Type B pancreatic cell (in vitro differentiated cells): ENCODE results near the gene GOLGA7B. TPM values are rescaled to one million over a fixed set of nuclear protein-coding genes. Genes with fewer than 3 reads are reported as not detected.

Experiments
- DNase-seq: peaks from one replicate; pipeline ENCODE4 v3.0.0; 2021; ENCODE audit warnings: mixed read lengths; ENCODE audit not compliant: unreplicated experiment; ENCODE audit errors: extremely low spot score
- H3K27ac Mint-ChIP-seq: 2 replicates; pipeline ENCODE4 v1.8.0; 2021; ENCODE audit warnings: mild to moderate bottlenecking, mixed read lengths
- H3K27me3 Mint-ChIP-seq: 2 replicates; pipeline ENCODE4 v1.8.0; 2021; ENCODE audit warnings: mixed read lengths
- H3K36me3 Mint-ChIP-seq: 2 replicates; pipeline ENCODE4 v1.8.0; 2021; ENCODE audit warnings: mixed read lengths
- H3K4me1 Mint-ChIP-seq: one replicate; pipeline ENCODE4 v1.8.0; 2021; ENCODE audit warnings: mixed read lengths; ENCODE audit not compliant: unreplicated experiment
- H3K4me3 Mint-ChIP-seq: 2 replicates; pipeline ENCODE4 v1.8.0; 2021; ENCODE audit warnings: mild to moderate bottlenecking, mixed read lengths
- H3K9me3 Mint-ChIP-seq: 2 replicates; pipeline ENCODE4 v1.8.0; 2021; ENCODE audit warnings: mixed read lengths
- total RNA-seq: library from RNA; stranded (reverse); gene quantifications from 2 replicates; pipeline ENCODE4 v1.2.1, GENCODE V29; 2021; ENCODE audit warnings: low replicate concordance
- TF ChIP-seq, protein P1 (sequence below): fragments of 200-600 bp; sonication (generic); conservative IDR thresholded peaks from 2 replicates; pipeline ENCODE4 v1.5.0; 2021; ENCODE audit warnings: antibody characterized with exemption, mild to moderate bottlenecking

GOLGA7B gene
- total RNA-seq, 1 donor from 2014 or later, result 0.41 TPM

DNA sequence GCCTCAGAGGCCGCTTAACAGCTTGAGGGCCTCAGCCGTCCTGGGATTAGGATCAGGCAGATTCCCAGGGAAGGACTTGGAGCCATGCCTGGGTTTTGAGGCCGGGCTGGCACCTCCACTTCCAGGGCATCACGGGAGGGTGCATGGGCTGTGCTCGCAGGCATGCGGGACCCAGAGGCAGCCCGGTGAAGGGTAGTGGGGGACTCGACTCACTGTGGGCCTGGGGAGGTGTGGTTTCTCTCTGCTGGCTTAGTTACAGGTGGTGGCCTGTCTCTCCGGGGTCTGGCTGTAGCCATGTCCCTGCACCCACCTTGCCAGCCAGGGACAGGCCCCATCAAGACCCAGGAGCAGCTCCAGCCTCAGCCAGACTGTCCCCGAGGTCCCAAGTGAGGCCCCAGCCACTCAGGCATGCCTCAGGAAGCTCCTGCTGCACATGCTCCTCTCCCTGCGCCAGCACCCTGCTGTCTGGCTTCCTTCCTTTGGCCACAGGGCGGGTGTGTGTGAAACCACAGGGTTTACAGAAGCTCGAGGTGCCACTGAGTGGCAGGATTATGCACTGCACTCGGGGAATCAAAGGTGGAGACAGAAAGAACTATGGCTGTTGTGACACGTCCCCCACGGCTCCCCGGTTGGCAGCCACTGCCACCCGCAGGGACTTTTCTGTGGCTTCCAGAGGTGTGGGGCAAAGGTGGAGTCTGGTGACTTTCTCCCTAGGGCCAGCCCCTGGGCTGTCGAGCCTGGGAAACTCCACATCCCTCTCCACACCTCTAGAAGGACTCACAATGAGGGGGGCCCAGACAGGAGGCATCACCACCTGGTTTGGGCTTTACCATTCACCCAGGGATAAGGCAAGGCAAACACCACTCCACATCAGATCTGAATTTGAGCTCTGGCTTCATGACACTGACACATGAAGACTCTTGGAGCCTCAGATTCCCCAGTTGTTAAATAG lies 19.7 kb downstream of the GOLGA7B start:
- Mint-ChIP-seq H3K4me3 (no peak overlapping the region), H3K36me3 (no peaks in the 10 kb centered on the region), H3K9me3 (no peaks in the 10 kb centered on the region), H3K4me1 (no peaks in the 10 kb centered on the region), H3K27me3 (peaks cover 50% of the 10 kb centered on the region), H3K27ac (no peak overlapping the region)
- TF ChIP-seq, protein P1, sequence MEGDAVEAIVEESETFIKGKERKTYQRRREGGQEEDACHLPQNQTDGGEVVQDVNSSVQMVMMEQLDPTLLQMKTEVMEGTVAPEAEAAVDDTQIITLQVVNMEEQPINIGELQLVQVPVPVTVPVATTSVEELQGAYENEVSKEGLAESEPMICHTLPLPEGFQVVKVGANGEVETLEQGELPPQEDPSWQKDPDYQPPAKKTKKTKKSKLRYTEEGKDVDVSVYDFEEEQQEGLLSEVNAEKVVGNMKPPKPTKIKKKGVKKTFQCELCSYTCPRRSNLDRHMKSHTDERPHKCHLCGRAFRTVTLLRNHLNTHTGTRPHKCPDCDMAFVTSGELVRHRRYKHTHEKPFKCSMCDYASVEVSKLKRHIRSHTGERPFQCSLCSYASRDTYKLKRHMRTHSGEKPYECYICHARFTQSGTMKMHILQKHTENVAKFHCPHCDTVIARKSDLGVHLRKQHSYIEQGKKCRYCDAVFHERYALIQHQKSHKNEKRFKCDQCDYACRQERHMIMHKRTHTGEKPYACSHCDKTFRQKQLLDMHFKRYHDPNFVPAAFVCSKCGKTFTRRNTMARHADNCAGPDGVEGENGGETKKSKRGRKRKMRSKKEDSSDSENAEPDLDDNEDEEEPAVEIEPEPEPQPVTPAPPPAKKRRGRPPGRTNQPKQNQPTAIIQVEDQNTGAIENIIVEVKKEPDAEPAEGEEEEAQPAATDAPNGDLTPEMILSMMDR, result peak; percentile 75
- no peak for DNase-seq

DNA sequence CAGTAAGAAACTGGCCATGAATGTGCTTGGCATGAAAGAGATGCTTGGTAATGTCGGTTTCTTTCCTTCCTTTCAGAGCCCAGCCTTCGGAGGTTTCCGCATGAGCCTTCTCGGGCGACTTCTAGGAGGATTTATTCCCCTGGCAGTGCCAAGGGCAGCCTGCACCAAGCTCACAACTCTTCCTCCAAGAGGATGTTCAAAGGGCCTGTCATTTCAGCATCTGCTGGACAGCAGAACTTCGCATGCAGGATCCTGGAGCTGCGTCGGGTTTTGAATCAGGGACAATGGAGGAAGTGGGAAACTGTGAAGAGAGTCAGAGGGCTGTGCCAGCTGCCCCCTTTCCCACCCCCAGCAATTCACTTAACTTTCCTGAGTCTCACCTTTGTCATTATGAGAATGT lies 21.3 kb downstream of the GOLGA7B start:
- no peaks in the 10 kb centered on the region for H3K4me1 Mint-ChIP-seq
- no peak for DNase-seq
- H3K27me3 Mint-ChIP-seq, result peaks cover 48% of the 10 kb centered on the region
- TF ChIP-seq, protein P1, result no peak
- no peaks in the 10 kb centered on the region for H3K9me3 Mint-ChIP-seq
- H3K36me3 Mint-ChIP-seq, result no peaks in the 10 kb centered on the region
- no peak overlapping the region for H3K27ac Mint-ChIP-seq
- no peak overlapping the region for H3K4me3 Mint-ChIP-seq

DNA sequence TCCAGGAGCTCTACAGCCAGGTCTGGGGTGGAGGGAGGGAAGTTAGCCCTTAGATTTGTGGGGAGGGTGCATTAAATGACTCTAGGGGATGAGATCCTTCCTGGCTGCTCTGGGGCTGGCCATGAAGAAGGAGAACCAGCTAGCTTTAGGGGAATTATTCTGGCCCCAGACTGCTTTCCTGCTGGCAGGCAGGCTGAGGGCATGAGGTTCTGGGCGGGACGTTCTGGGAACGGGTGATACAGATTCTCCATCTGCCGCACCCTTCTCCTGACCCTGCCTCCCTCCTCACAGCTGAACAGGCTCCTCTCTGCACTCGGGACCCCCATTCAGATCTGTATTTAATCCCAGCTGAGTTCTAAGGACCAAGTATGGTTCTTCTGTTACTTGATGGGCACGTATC lies 23.9 kb downstream of the GOLGA7B start:
- Mint-ChIP-seq H3K27me3 (peaks cover 62% of the 10 kb centered on the region), H3K4me1 (no peaks in the 10 kb centered on the region), H3K36me3 (no peaks in the 10 kb centered on the region), H3K4me3 (no peak overlapping the region), H3K27ac (no peak overlapping the region), H3K9me3 (no peaks in the 10 kb centered on the region)
- no peak for DNase-seq
- TF ChIP-seq, protein P1, result no peak

DNA sequence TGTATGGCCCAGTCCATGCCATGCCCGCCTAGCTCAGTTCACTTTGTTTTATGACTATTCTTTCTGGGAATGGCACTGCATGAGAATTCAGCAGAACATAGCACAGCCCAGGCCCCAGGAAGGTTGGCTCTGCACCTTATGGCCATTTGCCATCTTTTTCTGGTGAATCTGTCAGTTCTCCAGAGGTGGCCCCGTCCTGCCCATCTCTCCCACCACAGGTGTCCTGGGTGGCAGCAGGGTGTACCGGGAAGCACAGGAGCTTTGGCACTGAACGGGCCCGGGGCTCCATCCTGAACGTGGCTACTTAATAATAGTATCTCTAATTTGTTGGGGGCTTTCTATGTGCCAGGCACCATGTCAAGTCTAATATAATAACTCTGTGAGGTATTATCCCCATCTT lies 24.7 kb downstream of the GOLGA7B start:
- Mint-ChIP-seq H3K4me1 (no peaks in the 10 kb centered on the region), H3K9me3 (no peaks in the 10 kb centered on the region), H3K27ac (no peak overlapping the region), H3K36me3 (no peaks in the 10 kb centered on the region), H3K4me3 (no peak overlapping the region), H3K27me3 (peaks cover 63% of the 10 kb centered on the region)
- TF ChIP-seq, protein P1, result no peak
- no peak for DNase-seq

DNA sequence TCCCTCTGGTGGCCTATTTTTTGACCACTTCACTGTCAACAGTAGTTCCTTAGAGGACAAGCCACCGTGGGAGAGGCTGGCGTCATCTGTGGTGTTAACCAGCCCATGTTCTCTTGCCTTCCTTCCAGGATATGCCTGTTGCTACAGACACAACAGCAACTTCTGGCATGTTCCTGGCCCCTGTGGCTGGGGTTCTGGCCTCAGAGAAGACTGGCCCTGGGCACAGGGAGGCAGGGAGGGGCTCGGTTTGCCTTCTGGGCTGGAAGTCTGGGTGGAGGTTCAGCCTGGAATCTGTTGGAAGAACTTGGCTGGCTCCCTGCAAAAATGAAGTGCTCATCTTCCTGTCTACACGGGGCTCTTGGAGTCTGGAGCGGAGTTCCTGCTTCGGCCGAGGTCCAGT lies 25.7 kb downstream of the GOLGA7B start:
- Mint-ChIP-seq H3K36me3 (no peaks in the 10 kb centered on the region), H3K4me1 (no peaks in the 10 kb centered on the region), H3K27ac (no peak overlapping the region), H3K27me3 (peaks cover 53% of the 10 kb centered on the region), H3K4me3 (no peak overlapping the region), H3K9me3 (no peaks in the 10 kb centered on the region)
- no peak for DNase-seq
- TF ChIP-seq, protein P1, result no peak
